HEK293 (cell line): ENCODE results near the gene TANGO6.

Source experiments
- CTCF ChIP-seq: fragments of 450-650 bp; formaldehyde crosslinking; IDR thresholded peaks from 2 replicates; pipeline ENCODE4 v1.5.1; 2016; ENCODE audit warnings: missing biosample characterization, missing genetic modification characterization
- ZBTB17 ChIP-seq: fragments of 450-650 bp; formaldehyde crosslinking; IDR thresholded peaks from 2 replicates; pipeline ENCODE4 v1.5.1; 2016; ENCODE audit warnings: missing biosample characterization, missing genetic modification characterization
- ZNF18 ChIP-seq: fragments of 450-650 bp; formaldehyde crosslinking; IDR thresholded peaks from 2 replicates; pipeline ENCODE4 v1.5.1; 2016; ENCODE audit warnings: missing biosample characterization, missing genetic modification characterization
- ZNF488 ChIP-seq: fragments of 450-650 bp; formaldehyde crosslinking; IDR thresholded peaks from 2 replicates; pipeline ENCODE4 v1.5.1; 2016; ENCODE audit warnings: missing biosample characterization, missing genetic modification characterization
- TF ChIP-seq, protein P1 (sequence below): sonication (generic); formaldehyde crosslinking; IDR thresholded peaks from 2 replicates; pipeline ENCODE4 v1.8.1; 2022; ENCODE audit warnings: mild to moderate bottlenecking, moderate library complexity, missing genetic modification reagents

GRCh38 chr16:69093974-69094373, 250.6 kb downstream of the TANGO6 start:
- TF ChIP-seq CTCF (tag by site-specific recombination) (no peak), ZBTB17 (tag by site-specific recombination) (no peak), ZNF18 (tag by site-specific recombination) (no peak), ZNF488 (no peak)
- TF ChIP-seq, protein P1, sequence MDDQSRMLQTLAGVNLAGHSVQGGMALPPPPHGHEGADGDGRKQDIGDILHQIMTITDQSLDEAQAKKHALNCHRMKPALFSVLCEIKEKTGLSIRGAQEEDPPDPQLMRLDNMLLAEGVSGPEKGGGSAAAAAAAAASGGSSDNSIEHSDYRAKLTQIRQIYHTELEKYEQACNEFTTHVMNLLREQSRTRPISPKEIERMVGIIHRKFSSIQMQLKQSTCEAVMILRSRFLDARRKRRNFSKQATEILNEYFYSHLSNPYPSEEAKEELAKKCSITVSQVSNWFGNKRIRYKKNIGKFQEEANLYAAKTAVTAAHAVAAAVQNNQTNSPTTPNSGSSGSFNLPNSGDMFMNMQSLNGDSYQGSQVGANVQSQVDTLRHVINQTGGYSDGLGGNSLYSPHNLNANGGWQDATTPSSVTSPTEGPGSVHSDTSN (CRISPR knock-in tag) = no peak
